HG03280 (cell line): ENCODE results near the gene MYO7B.

Source experiments
- ATAC-seq: cut with Tn5 transposase; IDR thresholded peaks from one replicate; pipeline ENCODE4 v1.9.1; 2021; ENCODE audit warnings: mild to moderate bottlenecking, moderate library complexity; ENCODE audit not compliant: unreplicated experiment

The MYO7B gene

DNA sequence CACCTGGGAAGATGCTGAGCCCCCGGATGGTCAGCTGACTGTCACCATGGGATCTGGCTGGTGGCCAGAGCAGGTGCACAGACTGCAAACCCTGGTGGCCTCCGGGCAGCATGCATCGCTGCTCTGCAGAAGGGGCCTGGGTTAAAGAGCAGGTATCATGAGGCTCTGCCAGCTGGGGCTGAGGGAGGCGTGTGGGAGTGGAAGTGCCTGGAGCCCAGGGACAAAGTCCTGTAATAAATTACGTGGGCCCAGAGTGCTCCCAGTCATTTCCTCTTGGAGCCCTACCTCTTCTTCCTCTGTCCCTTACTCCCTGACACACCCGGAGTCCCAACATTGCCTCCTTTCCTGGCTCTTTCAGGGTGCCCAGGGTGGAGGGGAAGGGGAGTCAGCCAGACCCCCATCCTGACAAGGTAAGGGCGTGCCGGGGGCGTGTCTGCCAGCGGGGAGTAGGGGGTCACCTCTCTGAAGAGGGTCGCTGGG lies at the start of gene MYO7B:
TSS of gene MYO7B (plus strand) at position 262 of the 480 bp plus-strand sequence. CDS start 24,040 bp downstream, outside the sequence.
- ATAC-seq = no peak

GRCh38 chr2:127485694-127486071 lies 49.8 kb upstream of the MYO7B start:
- ATAC-seq = no peak

- no peak for ATAC-seq
These were observed 49.0 kb upstream of the MYO7B start for GRCh38 chr2:127486247-127487058.

DNA sequence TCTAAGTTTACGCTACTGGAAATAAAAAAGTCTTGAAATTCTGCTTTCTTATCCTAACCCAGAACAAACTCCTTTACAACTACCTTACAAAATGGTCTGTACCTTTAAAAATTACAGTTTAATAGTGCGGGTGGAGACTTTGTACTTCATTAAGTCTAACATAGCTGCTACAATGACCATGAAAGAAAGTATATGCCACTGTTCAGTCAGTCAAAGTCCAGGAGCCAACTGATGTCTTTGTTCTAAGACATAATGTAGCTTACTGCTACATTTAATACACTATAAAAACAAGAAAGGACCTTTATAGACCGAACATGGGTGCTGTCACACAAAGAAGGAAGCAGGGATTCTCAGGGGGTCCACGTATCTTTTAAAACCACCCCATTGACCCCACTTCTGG lies 45.2 kb upstream of the MYO7B start:
- ATAC-seq = no peak

GRCh38 chr2:127498386-127498785 lies 37.1 kb upstream of the MYO7B start:
- ATAC-seq = no peak

DNA sequence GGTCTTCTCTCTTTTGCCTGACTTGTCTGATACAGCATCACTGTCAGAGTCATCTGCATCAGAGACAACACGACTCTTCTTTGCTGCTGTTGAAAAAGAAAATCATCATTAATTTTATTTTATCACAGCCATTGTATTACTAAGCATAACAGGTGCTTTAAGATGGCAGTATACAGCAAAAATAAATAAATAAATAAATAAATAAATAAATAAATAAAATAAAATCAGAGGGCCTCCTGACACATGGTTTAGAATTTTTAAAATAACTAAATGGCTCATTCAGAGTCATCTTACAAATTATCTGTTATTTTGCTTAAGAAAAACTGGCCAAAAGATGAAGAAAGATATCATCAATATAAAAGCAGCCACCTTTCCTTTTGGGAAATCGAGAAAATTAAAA lies 32.0 kb upstream of the MYO7B start:
- ATAC-seq = no peak

DNA sequence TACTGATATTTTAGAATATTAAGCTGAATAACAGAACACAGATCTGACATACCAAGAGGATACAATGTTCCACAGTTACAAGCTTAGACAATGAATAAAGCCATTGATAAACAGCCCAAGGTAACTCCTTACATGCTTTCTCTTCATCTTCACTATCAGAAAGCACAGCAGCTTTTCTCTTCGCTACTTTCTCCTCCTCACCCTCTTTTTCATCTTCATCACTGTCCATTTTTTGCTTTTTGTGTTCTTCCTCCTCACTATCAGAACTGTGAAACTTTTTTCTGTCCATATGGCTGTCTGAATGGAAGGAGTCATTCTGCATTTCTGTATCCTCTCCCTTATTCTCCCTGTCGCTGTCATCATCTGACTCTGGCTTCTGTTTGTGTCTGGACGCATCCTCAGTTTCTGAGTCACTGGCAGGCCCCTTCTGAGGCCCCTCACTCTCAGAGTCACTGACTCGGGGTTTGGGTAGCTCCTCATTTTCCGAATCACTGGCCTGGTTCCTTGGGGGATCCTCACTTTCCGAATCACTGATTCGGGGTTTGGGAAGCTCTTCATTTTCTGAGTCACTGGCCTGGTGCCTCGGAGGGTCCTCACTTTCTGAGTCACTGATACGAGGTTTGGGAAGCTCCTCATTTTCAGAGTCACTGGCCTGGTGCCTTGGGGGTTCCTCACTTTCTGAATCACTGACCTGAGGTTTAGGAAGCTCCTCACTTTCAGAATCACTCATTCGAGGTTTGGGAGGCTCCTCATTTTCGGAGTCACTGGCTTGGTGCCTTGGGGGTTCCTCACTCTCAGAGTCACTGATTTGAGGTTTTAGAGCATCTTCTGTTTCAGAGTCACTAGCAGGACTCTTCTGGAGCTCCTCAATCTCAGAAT lies 30.7 kb upstream of the MYO7B start:
- ATAC-seq = no peak

DNA sequence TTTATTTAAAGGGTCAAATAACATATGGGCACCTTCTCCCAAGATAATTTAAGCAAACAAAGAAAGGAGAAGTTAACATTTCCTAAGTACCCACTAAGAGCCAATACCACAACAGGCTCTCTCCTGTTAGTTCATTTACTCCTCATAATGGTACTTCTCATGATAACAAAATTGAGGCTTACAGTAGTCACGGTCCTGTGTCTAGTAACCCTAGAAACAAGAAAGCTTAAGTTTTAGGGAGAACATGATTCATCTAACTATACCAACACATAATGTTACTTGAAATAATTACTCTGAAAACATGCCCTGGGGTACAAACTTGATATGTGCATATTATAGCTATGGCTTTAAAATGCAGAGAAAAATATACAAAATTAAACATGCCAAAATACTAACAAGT lies 29.0 kb upstream of the MYO7B start:
- no peak for ATAC-seq

- ATAC-seq = no peak
These were observed 27.4 kb upstream of the MYO7B start for GRCh38 chr2:127508023-127508630.

- no peak for ATAC-seq
These were observed 26.9 kb upstream of the MYO7B start for GRCh38 chr2:127508631-127509034.

DNA sequence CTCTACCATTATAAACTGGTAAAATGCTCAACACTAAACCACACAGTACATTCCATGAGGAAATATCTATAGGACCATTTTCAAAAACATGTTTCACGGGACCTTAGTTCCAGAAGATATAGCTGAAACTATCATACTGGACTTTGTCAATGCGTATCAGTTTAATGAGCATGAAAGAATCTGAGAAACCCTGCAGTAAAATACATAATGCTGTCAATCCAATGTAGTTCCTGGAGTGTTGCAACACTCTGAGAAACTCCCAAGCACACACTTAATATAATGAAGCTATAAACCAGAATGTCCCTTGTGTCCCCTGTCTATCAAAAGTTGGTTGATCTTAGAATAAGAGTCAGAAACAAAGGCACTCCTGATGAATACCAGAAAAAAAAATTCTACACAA lies 25.4 kb upstream of the MYO7B start:
- no peak for ATAC-seq

GRCh38 chr2:127511090-127511695 lies 24.3 kb upstream of the MYO7B start:
- no peak for ATAC-seq

DNA sequence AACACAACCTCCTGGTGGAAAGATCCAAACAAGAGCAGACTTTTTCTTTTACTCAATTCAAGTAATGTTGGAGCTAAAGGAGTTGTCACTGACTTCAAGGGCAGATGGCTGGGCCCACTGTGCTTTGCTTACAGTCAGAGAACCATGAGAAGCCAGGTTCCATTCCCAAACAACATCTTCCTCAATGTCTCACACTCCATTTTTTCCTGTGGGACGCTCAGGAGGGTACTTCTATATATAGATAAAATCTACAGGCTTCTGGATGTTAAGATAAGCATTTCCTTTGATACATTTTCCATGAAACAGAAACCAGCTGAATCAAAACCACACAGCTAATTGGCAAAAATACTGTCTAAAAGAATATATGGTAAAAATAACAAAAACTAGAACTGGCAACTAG lies 23.6 kb upstream of the MYO7B start:
- no peak for ATAC-seq

DNA sequence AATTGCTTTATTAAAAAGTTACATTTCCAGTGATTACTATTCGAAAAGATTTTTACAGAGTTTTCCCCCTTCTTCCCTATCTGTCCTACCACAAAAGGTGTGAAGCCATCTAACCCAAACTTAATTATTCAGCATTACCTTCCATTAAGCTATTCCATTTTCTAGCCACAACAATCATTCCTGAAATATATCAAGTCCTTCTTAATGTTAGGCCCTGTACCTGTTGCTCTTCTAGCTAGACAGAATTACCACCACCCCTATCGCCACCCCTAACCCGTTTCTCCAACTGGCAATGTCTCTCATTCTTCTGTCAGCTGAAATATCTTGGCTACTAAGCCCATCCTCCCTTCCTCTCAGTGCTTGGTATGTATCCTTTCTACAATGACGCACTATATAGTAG lies 23.1 kb upstream of the MYO7B start:
- no peak for ATAC-seq

DNA sequence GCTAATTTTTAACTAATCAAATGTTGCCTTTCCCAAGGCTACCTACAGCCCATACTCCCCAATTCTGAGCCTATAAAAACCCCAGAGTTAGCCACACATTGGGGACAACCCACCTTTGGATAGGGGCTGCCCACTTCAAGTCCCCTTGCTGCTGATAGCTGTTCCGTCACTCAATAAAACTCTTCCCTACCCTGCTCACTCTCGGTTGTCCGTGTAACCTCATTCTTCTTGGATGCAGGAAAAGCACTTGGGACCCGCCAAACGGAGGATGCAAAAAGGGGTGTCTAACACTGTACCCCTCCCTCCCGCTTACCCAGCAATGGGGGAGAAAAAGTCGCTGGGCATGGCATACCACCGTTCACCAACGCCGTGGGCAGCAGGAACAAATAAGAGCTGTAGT lies 21.4 kb upstream of the MYO7B start:
- no peak for ATAC-seq

DNA sequence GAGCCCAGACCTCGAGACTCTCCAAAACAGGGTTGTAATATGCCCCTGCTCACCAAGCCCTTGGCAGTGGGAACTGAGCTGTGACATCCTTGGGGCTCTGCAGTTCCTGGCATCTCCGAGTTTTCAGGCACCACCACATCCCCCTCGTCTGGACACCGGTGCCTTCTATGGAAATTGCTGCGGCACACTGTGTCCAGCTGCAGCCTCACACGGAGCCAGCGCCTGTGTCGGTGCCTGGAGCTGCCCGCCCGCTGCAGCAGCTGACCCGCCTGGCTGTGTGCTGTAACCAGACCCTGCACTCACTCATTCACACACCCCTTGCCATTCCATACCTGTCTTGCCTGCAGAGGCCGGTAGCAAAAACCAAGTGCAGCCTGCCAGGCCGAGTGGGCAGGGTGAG lies 21.0 kb upstream of the MYO7B start:
- ATAC-seq = no peak

DNA sequence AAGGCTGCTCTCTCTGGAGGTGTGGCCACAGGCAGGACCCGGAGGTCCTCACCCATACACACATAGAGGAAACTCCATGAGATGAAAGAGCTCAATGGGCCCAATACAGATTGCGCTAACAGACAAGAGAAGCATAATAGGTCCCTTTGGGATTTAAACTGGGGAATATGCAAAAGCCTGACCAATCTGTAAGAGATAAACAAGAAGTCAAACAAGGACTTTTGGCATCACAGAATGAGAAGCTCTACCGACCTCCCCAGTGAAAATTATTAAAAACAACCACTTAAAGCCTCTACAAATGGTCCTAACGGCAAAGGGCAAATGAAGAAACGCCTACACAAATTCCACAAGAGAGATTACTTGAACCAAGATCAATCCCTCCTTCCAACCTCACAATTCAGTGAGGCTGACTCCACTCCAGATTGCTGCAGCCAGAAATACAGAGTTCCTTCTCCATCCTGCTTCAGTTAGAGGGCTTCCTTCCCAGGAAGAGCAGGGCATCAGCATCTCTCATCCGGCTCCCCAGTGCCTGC lies 20.0 kb upstream of the MYO7B start:
- ATAC-seq = no peak

DNA sequence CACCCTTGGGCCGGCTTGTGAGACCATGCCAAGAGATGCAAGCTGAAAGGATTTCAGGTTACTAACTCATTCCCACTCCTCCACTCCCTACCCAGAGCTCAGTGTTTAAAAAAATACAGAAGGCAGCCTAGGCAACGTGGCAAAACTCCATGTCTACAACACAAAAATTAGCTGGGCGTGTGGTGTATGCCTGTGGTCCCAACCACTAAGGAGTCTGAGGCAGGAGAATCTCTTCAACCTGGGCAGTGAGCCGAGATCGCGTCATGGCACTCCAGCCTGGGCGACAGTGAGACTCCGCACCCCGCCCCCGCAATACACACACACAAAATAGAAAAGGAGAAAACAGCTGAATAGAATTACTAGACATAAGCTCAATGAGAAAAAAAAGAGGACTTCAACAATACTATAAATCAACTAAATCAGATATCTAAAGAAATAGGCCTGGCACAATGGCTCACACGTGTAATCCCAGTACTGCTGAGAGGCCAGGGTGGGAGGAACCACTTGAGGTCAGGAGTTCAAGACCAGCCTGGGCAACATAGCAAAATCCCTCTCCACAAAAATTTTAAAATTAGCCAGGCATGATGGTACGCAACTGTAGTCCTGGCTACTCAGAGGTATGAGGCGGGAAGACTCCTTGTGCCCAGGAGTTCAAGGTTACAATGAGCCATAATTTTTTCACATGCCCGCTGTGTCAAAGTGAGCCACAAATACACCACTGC lies 19.3 kb upstream of the MYO7B start:
- ATAC-seq = no peak

- ATAC-seq = no peak
These were observed 18.0 kb upstream of the MYO7B start for GRCh38 chr2:127517465-127517864.

- no peak for ATAC-seq
These were observed 15.1 kb upstream of the MYO7B start for GRCh38 chr2:127520424-127520823.
